HepG2 (cell line): ENCODE measurements around the gene LORICRIN. TPM values are rescaled to one million over a fixed set of nuclear protein-coding genes. Genes with fewer than 3 reads are reported as not detected.

Source experiments
- ATAC-seq: fragments of 200-7000 bp; cut with Tn5 transposase; 3 replicates; pipeline ENCODE4 v1.9.1; 2020; ENCODE audit warnings: mild to moderate bottlenecking, moderate library complexity
- BruUV-seq: library from RNA; stranded (reverse); fragments of 400-500 nt; replicated peaks from 2 replicates; lab custom pipeline; 2021; lab: Mats Ljungman, UMichigan
- CTCF ChIA-PET: fragments of 300-600 bp; formaldehyde crosslinking; extraction: SDS; loops from one replicate; lab custom pipeline; 2021; ENCODE audit warnings: low total read pairs, inconsistent platforms, low intra/inter-chr PET ratio; lab: Yijun Ruan, JAX
- POLR2A ChIA-PET: fragments of 350-600 bp; sonication (Branson Sonifier 250); formaldehyde crosslinking; loops from one replicate; lab custom pipeline; 2020; ENCODE audit warnings: antibody characterized with exemption, inconsistent platforms; lab: Yijun Ruan, JAX
- DNase-seq: peaks from one replicate; pipeline ENCODE4 v3.0.0-alpha.2; 2015; ENCODE audit warnings: low spot score
- FAIRE-seq: peaks from 3 replicates; lab custom pipeline; 2011; peaks lifted over from hg19 to GRCh38; lab: Jason Lieb, UNC
- H2AFZ ChIP-seq: one replicate; pipeline ENCODE4 v1.6.1; 2011; ENCODE audit warnings: low read length, inconsistent platforms
- H3K27ac ChIP-seq: fragments of 300-600 bp; 3 replicates; pipeline ENCODE4 v1.8.0; 2011; ENCODE audit warnings: mixed run types, mild to moderate bottlenecking, mixed read lengths, low read length, inconsistent platforms; ENCODE audit not compliant: insufficient read depth; ENCODE audit errors: extremely low read length
- H3K27me3 ChIP-seq, 2 experiments: fragments of 200-600 bp in 1 of 2; 2 replicates in 1 of 2; 3 replicates in 1 of 2; pipeline versions ENCODE4 v1.6.0 to v1.8.0; 2011; ENCODE audit warnings: low read length in 2 of 2, mild to moderate bottlenecking in 2 of 2, moderate library complexity in 2 of 2, inconsistent platforms in 1 of 2; ENCODE audit not compliant: insufficient read depth in 2 of 2, control insufficient read depth in 1 of 2
- H3K36me3 ChIP-seq, 2 experiments: fragments of 200-600 bp in 1 of 2; replicated peaks in 1 of 2; 2 replicates in 1 of 2; 3 replicates in 1 of 2; pipeline versions ENCODE4 v1.5.1 to v1.8.0; 2011; ENCODE audit warnings: low read length in 2 of 2, inconsistent platforms in 1 of 2; ENCODE audit not compliant: insufficient read depth in 2 of 2, control insufficient read depth in 1 of 2
- H3K4me1 ChIP-seq: 2 replicates; pipeline ENCODE4 v1.5.1; 2012; ENCODE audit warnings: low read length, inconsistent platforms; ENCODE audit not compliant: insufficient read depth
- H3K4me2 ChIP-seq: 2 replicates; pipeline ENCODE4 v1.6.0; 2011; ENCODE audit warnings: low read depth, low read length, inconsistent platforms
- H3K4me3 ChIP-seq, 3 experiments: fragments of 200-600 bp in 1 of 3; sonication (generic), shearing (Covaris generic) in 1 of 3; replicated peaks in 1 of 3; 2 replicates each; pipeline ENCODE4 v1.5.1; 2011 to 2016; ENCODE audit warnings: low read length in 3 of 3, inconsistent platforms in 2 of 3, low read depth in 2 of 3, mild to moderate bottlenecking in 2 of 3, control low read depth in 1 of 3, mixed read lengths in 1 of 3; ENCODE audit not compliant: insufficient read depth in 1 of 3
- H3K79me2 ChIP-seq: one replicate; pipeline ENCODE4 v1.6.1; 2011; ENCODE audit warnings: low read length, inconsistent platforms; ENCODE audit not compliant: insufficient read depth
- H3K9ac ChIP-seq: 2 replicates; pipeline ENCODE4 v1.6.0; 2011; ENCODE audit warnings: mild to moderate bottlenecking, low read depth, low read length, inconsistent platforms; ENCODE audit not compliant: insufficient read depth
- H3K9me3 ChIP-seq: 2 replicates; pipeline ENCODE4 v1.5.1; 2012; ENCODE audit warnings: mild to moderate bottlenecking, low read length
- H4K20me1 ChIP-seq: 2 replicates; pipeline ENCODE4 v1.6.0; 2011; ENCODE audit warnings: inconsistent platforms, mild to moderate bottlenecking, low read length, moderate library complexity; ENCODE audit not compliant: insufficient read depth
- HNF1B ChIP-seq: sonication (generic); formaldehyde crosslinking; IDR thresholded peaks from 2 replicates; pipeline ENCODE4 v1.5.1; 2020; ENCODE audit warnings: mild to moderate bottlenecking, moderate library complexity, missing genetic modification reagents
- HOXA5 ChIP-seq: sonication (generic); formaldehyde crosslinking; IDR thresholded peaks from 2 replicates; pipeline ENCODE4 v1.4.0; 2020; ENCODE audit warnings: missing genetic modification reagents
- IKZF4 ChIP-seq: sonication (generic); formaldehyde crosslinking; IDR thresholded peaks from 2 replicates; pipeline ENCODE4 v1.5.1; 2020; ENCODE audit warnings: borderline replicate concordance, mild to moderate bottlenecking, low read depth, missing genetic modification reagents; ENCODE audit errors: not compliant biosample characterization
- ISX ChIP-seq: sonication (generic); formaldehyde crosslinking; conservative IDR thresholded peaks from 2 replicates; pipeline ENCODE4 v1.5.0; 2020; ENCODE audit warnings: missing genetic modification reagents
- KDM1A ChIP-seq: IDR thresholded peaks from 2 replicates; pipeline ENCODE4 v1.6.1; 2016; ENCODE audit warnings: missing compliant biosample characterization
- NCOA1 ChIP-seq: sonication (generic); formaldehyde crosslinking; IDR thresholded peaks from 2 replicates; pipeline ENCODE4 v1.9.0; 2021; ENCODE audit warnings: missing genetic modification reagents
- PCBP1 ChIP-seq: fragments of 200-400 bp; formaldehyde crosslinking; IDR thresholded peaks from 2 replicates; pipeline ENCODE4 v1.6.1; 2017; ENCODE audit warnings: mild to moderate bottlenecking, low read depth, low read length, borderline replicate concordance
- RXRB ChIP-seq: IDR thresholded peaks from 2 replicates; pipeline ENCODE4 v1.6.1; 2016; ENCODE audit warnings: borderline replicate concordance, missing genetic modification reagents, missing compliant biosample characterization
- SUZ12 ChIP-seq: fragments of 150-350 bp; IDR thresholded peaks from 2 replicates; pipeline ENCODE4 v1.6.1; 2014; ENCODE audit warnings: low read depth, low read length
- THAP11 ChIP-seq: IDR thresholded peaks from 2 replicates; pipeline ENCODE4 v1.6.1; 2016; ENCODE audit warnings: missing biosample characterization, missing genetic modification reagents
- ZNF280B ChIP-seq: sonication (generic); formaldehyde crosslinking; IDR thresholded peaks from 2 replicates; pipeline ENCODE4 v1.5.0; 2020; ENCODE audit warnings: missing genetic modification reagents, mild to moderate bottlenecking, borderline replicate concordance
- ZNF496 ChIP-seq: sonication (generic); formaldehyde crosslinking; IDR thresholded peaks from 2 replicates; pipeline ENCODE4 v1.8.1; 2023; ENCODE audit warnings: mild to moderate bottlenecking, moderate library complexity, missing genetic modification reagents; ENCODE audit not compliant: insufficient replicate concordance
- ZNF766 ChIP-seq: sonication (generic); formaldehyde crosslinking; IDR thresholded peaks from 2 replicates; pipeline ENCODE4 v1.5.0; 2020; ENCODE audit warnings: missing genetic modification reagents, borderline replicate concordance
- WGBS: methylation state at CpG from one replicate; pipeline ENCODE4 v1.1.6; 2017; ENCODE audit warnings: low lambda C conversion rate; 5-methylcytosine and 5-hydroxymethylcytosine counted together
- in situ Hi-C: cut with HindIII; loops from 2 replicates; pipeline ENCODE4 v1.10.0; 2017; ENCODE audit warnings: low pct_unique_long_range_greater_than_20kb; ENCODE audit not compliant: extremely low pct_ligation_motif_present
- intact Hi-C: fragments of 100-400 bp; cut with micrococcal nuclease; formaldehyde crosslinking; loops from one replicate; pipeline ENCODE4 v1.10.0; 2022; ENCODE audit not compliant: unreplicated experiment
- polyA plus RNA-seq, 8 experiments: library from polyadenylated mRNA; depleted of rRNA in 3 of 8; stranded (reverse) in 7 of 8; unstranded in 1 of 8; fragments of >200 nt; fragmentation: Illumina TruSeq in 4 of 8; extraction: Trizol in 4 of 8; gene quantifications; 2 replicates each; pipeline versions ENCODE4 v1.2.1 to v1.2.3, GENCODE V29; 2011 to 2016; ENCODE audit warnings: low read depth in 4 of 8, missing spikeins in 1 of 8, mixed read lengths in 1 of 8; ENCODE audit not compliant: insufficient read depth in 1 of 8
- total RNA-seq, 5 experiments: library from RNA; depleted of rRNA; stranded (reverse); fragments of >200 nt; fragmentation: Illumina TruSeq; extraction: Trizol; gene quantifications; 2 replicates each; pipeline ENCODE4 v1.2.3, GENCODE V29; 2016; ENCODE audit warnings: low read depth in 1 of 5
- TF ChIP-seq, protein P1 (sequence below): sonication (generic); formaldehyde crosslinking; IDR thresholded peaks from 2 replicates; pipeline ENCODE4 v1.8.1; 2023; ENCODE audit warnings: mild to moderate bottlenecking, inconsistent platforms, moderate library complexity, missing genetic modification reagents, borderline replicate concordance
- TF ChIP-seq, protein P2 (sequence below): sonication (generic); formaldehyde crosslinking; conservative IDR thresholded peaks from 2 replicates; pipeline ENCODE4 v1.4.0; 2020; ENCODE audit warnings: missing genetic modification reagents

LORICRIN gene
- total and polyA plus RNA-seq, 2 of the 13 experiments (the other 11 are each of a cell fraction or from before 2014, with no cell fraction given), result not detected

DNA sequence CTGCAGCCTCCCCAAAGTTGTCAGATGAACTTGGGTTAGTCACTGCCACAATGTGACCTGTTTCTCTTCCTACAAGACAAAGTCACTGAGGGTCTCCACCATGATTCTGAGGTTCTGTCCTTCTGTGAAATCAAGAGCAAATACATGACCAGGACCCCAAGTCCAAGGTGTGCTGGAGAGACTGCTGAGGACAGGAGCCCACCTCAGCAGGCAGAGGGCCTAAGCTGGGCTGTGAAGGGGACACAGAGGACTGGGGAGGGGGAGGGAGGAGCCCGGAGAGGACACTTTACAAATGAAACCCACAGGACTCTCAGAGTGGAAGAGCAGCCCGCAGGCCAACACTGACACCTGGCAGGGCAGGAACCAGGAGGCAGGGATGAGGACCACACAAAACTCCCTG lies 50.0 kb downstream of the LORICRIN start (continued):
- TF ChIP-seq ZNF280B, result no peak
- TF ChIP-seq KDM1A (CRISPR knock-in tag), result no peak

DNA sequence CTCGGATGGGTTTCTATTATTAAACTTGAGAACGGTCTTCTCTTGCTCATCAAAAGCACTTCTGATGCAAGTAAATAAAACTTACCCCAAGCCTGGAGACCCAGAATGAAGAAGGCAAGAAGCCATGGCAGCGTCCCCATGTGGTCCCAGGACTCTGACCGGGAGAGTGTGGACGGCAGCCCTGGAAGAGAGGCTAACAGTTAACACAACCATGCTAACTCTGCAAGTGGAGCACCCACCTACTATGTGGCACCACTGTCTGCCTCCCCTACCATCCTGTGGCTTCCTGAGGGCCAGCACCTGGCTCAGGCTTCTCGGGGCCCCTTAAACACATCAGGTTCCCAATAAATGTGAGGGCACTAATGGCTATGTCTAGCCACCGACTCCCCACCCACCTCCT lies 51.0 kb downstream of the LORICRIN start:
- no peaks in the 10 kb centered on the region for H3K36me3 ChIP-seq
- intact Hi-C loops (no loop called here), in situ Hi-C loops (no loop called here)
- 0% methylated on average over 5 of the region's 7 CpGs for WGBS
- H3K79me2 ChIP-seq, result no peaks in the 10 kb centered on the region
- no peak overlapping the region for H3K4me2 ChIP-seq
- POLR2A ChIA-PET, result no interaction called here
- FAIRE-seq (no peak), DNase-seq (no peak), ATAC-seq (no peak)
- CTCF ChIA-PET, result no interaction called here
- no peak overlapping the region for H3K4me3 ChIP-seq
- no TSS peak for BruUV-seq
- no peaks in the 10 kb centered on the region for H3K4me1 ChIP-seq
- H3K27me3 ChIP-seq, result peaks cover 2 to 11% of the 10 kb centered on the region in 2 experiments; a peak in 4 of 5 replicates
- TF ChIP-seq THAP11 (CRISPR knock-in tag), result no peak
- TF ChIP-seq HNF1B (CRISPR knock-in tag), result no peak
- TF ChIP-seq ZNF766 (CRISPR knock-in tag), result no peak
- no peak for TF ChIP-seq SUZ12
- no peak for TF ChIP-seq ZNF496 (CRISPR knock-in tag)
- no peak for TF ChIP-seq ISX (CRISPR knock-in tag)
- TF ChIP-seq IKZF4, result no peak
- TF ChIP-seq HOXA5 (CRISPR knock-in tag), result no peak
- no peak for TF ChIP-seq PCBP1
- no peak for TF ChIP-seq RXRB (CRISPR knock-in tag)
- TF ChIP-seq, protein P1, sequence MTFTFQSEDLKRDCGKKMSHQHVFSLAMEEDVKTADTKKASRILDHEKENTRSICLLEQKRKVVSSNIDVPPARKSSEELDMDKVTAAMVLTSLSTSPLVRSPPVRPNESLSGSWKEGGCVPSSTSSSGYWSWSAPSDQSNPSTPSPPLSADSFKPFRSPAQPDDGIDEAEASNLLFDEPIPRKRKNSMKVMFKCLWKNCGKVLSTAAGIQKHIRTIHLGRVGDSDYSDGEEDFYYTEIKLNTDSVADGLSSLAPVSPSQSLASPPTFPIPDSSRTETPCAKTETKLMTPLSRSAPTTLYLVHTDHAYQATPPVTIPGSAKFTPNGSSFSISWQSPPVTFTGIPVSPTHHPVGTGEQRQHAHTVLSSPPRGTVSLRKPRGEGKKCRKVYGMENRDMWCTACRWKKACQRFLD, result no peak
- TF ChIP-seq NCOA1 (CRISPR knock-in tag), result no peak
- TF ChIP-seq, protein P2, sequence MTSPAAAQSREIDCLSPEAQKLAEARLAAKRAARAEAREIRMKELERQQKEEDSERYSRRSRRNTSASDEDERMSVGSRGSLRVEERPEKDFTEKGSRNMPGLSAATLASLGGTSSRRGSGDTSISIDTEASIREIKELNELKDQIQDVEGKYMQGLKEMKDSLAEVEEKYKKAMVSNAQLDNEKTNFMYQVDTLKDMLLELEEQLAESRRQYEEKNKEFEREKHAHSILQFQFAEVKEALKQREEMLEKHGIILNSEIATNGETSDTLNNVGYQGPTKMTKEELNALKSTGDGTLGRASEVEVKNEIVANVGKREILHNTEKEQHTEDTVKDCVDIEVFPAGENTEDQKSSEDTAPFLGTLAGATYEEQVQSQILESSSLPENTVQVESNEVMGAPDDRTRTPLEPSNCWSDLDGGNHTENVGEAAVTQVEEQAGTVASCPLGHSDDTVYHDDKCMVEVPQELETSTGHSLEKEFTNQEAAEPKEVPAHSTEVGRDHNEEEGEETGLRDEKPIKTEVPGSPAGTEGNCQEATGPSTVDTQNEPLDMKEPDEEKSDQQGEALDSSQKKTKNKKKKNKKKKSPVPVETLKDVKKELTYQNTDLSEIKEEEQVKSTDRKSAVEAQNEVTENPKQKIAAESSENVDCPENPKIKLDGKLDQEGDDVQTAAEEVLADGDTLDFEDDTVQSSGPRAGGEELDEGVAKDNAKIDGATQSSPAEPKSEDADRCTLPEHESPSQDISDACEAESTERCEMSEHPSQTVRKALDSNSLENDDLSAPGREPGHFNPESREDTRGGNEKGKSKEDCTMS (CRISPR knock-in tag), result no peak
- H4K20me1 ChIP-seq, result no peaks in the 10 kb centered on the region
- no peaks in the 10 kb centered on the region for H3K9me3 ChIP-seq
- no peak overlapping the region for H3K27ac ChIP-seq
- no peak overlapping the region for H3K9ac ChIP-seq
- H2AFZ ChIP-seq, result no peak overlapping the region
